Body of pancreas (tissue), 4 donors: ENCODE results near the gene PDIA5. TPM values are rescaled to one million over a fixed set of nuclear protein-coding genes. Genes with fewer than 3 reads are reported as not detected.

Experiments
- ATAC-seq: fragments of 150-250 bp; one replicate; pipeline ENCODE4 v1.9.1; 2016
- DNase-seq, 4 donors: peaks; one replicate each; pipeline ENCODE4 v3.0.0-alpha.2; 2019
- H3K27ac ChIP-seq, 4 donors: fragments of 200-600 bp; sonication (generic); 1 replicate in 3 of 4; 2 replicates in 1 of 4; pipeline versions ENCODE4 v1.5.1 to v1.6.1; 2016 to 2019; ENCODE audit warnings: mild to moderate bottlenecking in 1 of 4, mixed read lengths in 1 of 4, moderate library complexity in 1 of 4
- H3K27me3 ChIP-seq, 2 donors: fragments of 200-600 bp; sonication (generic); one replicate each; pipeline ENCODE4 v1.6.0; 2016; ENCODE audit warnings: mild to moderate bottlenecking in 1 of 2
- H3K36me3 ChIP-seq, 2 donors: fragments of 200-600 bp; sonication (generic); replicated peaks in 1 of 2; 2 replicates each; pipeline ENCODE4 v1.5.1; 2016; ENCODE audit warnings: low read depth in 2 of 2; ENCODE audit not compliant: insufficient read depth in 1 of 2
- H3K4me1 ChIP-seq: fragments of 200-600 bp; sonication (generic); one replicate; pipeline ENCODE4 v1.6.0; 2016
- H3K4me3 ChIP-seq, 2 donors: fragments of 200-600 bp; sonication (generic); 1 replicate in 1 of 2; 2 replicates in 1 of 2; pipeline ENCODE4 v1.5.1; 2016 to 2019
- H3K9me3 ChIP-seq, 3 donors: fragments of 200-600 bp; sonication (generic); 1 replicate in 2 of 3; 2 replicates in 1 of 3; pipeline ENCODE4 v1.5.1; 2016
- CTCF ChIP-seq, 7 experiments: fragments of 450-650 bp in 4 of 7; fragments of 200-600 bp in 3 of 7; sonication (generic) in 3 of 7; IDR thresholded peaks; one replicate each; pipeline ENCODE4 v1.5.1; 2016 to 2019; ENCODE audit warnings: antibody characterized with exemption in 7 of 7
- POLR2A ChIP-seq, 3 donors: fragments of 450-650 bp; IDR thresholded peaks; one replicate each; pipeline ENCODE4 v1.6.1; 2016; ENCODE audit warnings: antibody characterized with exemption in 3 of 3, mild to moderate bottlenecking in 2 of 3
- WGBS, 2 donors: methylation state at CpG; one replicate each; pipeline ENCODE4 v1.1.5; 2017; 5-methylcytosine and 5-hydroxymethylcytosine counted together
- intact Hi-C: fragments of 100-400 bp; cut with DNase I; formaldehyde crosslinking; loops from one replicate; pipeline ENCODE4 v1.15.1; 2023
- total RNA-seq, 2 donors: library from RNA; depleted of rRNA; stranded (reverse); fragments of >200 nt; gene quantifications; one replicate each; pipeline ENCODE4 v1.1.0, GENCODE V29; 2016

PDIA5 gene
- total RNA-seq, 2 donors from 2014 or later = 28.8 to 73.2 TPM

GRCh38 chr3:123161167-123161566 is 94.3 kb downstream of the PDIA5 start:
- Histone ChIP-seq H3K4me3 (no peak overlapping the region), H3K4me1 (peaks cover 38% of the 10 kb centered on the region), H3K36me3 (peaks cover 0 to 13% of the 10 kb centered on the region in 2 donors), H3K27ac (no peak overlapping the region), H3K27me3 (no peaks in the 10 kb centered on the region), H3K9me3 (no peaks in the 10 kb centered on the region)
- intact Hi-C loops = no loop called here
- WGBS, 2 donors = 92 to 95% methylated on average over 6 to 7 of the region's 7 CpGs
- TF ChIP-seq CTCF (IDR thresholded peaks at IDR 0.05) (no peak), POLR2A (IDR thresholded peaks at IDR 0.05) (no peak)
- no peak for DNase-seq
- no peak for ATAC-seq

GRCh38 chr3:123163141-123163540 is 96.3 kb downstream of the PDIA5 start:
- 93 to 98% methylated on average over 4 of the region's 4 CpGs for WGBS, 2 donors
- no peak for TF ChIP-seq CTCF (IDR thresholded peaks at IDR 0.05)
- TF ChIP-seq POLR2A (IDR thresholded peaks at IDR 0.05) = no peak
- peaks cover 0 to 13% of the 10 kb centered on the region in 2 donors for H3K36me3 ChIP-seq
- no peaks in the 10 kb centered on the region for H3K27me3 ChIP-seq
- DNase-seq (no peak), ATAC-seq (no peak)
- no peak overlapping the region for H3K4me3 ChIP-seq
- peaks cover 19% of the 10 kb centered on the region for H3K4me1 ChIP-seq
- intact Hi-C loops = no loop called here
- no peak overlapping the region for H3K27ac ChIP-seq
- no peaks in the 10 kb centered on the region for H3K9me3 ChIP-seq

- intact Hi-C loops = no loop called here
- Histone ChIP-seq H3K36me3 (peaks cover 0 to 13% of the 10 kb centered on the region in 2 donors), H3K4me1 (peaks cover 11% of the 10 kb centered on the region), H3K27me3 (no peaks in the 10 kb centered on the region), H3K9me3 (no peaks in the 10 kb centered on the region), H3K27ac (no peak overlapping the region), H3K4me3 (no peak overlapping the region)
- no peak for TF ChIP-seq POLR2A (IDR thresholded peaks at IDR 0.05)
- no peak for TF ChIP-seq CTCF (IDR thresholded peaks at IDR 0.05)
- no peak for DNase-seq
- ATAC-seq = no peak
- WGBS, 2 donors = 96% methylated on average over 1 of the region's 1 CpG
These were observed 98.3 kb downstream of the PDIA5 start for GRCh38 chr3:123165163-123165562.

GRCh38 chr3:123167686-123168085 is 100.9 kb downstream of the PDIA5 start:
- H3K27me3 ChIP-seq = no peaks in the 10 kb centered on the region
- intact Hi-C loops = no loop called here
- ATAC-seq = no peak
- no peak for TF ChIP-seq POLR2A (IDR thresholded peaks at IDR 0.05)
- TF ChIP-seq CTCF (IDR thresholded peaks at IDR 0.05) = no peak
- no peak for DNase-seq
- H3K27ac ChIP-seq = no peak overlapping the region
- peaks cover 11% of the 10 kb centered on the region for H3K4me1 ChIP-seq
- H3K4me3 ChIP-seq = no peak overlapping the region
- 98 to 100% methylated on average over 2 of the region's 2 CpGs for WGBS, 2 donors
- no peaks in the 10 kb centered on the region for H3K9me3 ChIP-seq
- H3K36me3 ChIP-seq = peaks cover 0 to 9% of the 10 kb centered on the region in 2 donors

- no peak for DNase-seq
- TF ChIP-seq CTCF (IDR thresholded peaks at IDR 0.05) = no peak
- TF ChIP-seq POLR2A (IDR thresholded peaks at IDR 0.05) = no peak
- H3K36me3 ChIP-seq = peaks cover 0 to 9% of the 10 kb centered on the region in 2 donors
- no peak overlapping the region for H3K4me3 ChIP-seq
- H3K4me1 ChIP-seq = peaks cover 11% of the 10 kb centered on the region
- intact Hi-C loops = no loop called here
- no peak for ATAC-seq
- no peaks in the 10 kb centered on the region for H3K9me3 ChIP-seq
- no peak overlapping the region for H3K27ac ChIP-seq
- no peaks in the 10 kb centered on the region for H3K27me3 ChIP-seq
These were observed 101.3 kb downstream of the PDIA5 start for GRCh38 chr3:123168122-123168521.
